IgD-negative memory B cell (primary cell): ENCODE measurements around the gene HAP1. TPM values are rescaled to one million over a fixed set of nuclear protein-coding genes. Genes with fewer than 3 reads are reported as not detected.
A peak's percentile ranks its signal among the peaks of the same experiment; 100 is the strongest.

Source experiments
- H3K27ac Mint-ChIP-seq, 3 donors: one replicate each; pipeline ENCODE4 v1.8.0; 2020 to 2022; ENCODE audit warnings: mild to moderate bottlenecking in 3 of 3, mixed read lengths in 3 of 3, moderate library complexity in 1 of 3
- H3K27me3 Mint-ChIP-seq: one replicate; pipeline ENCODE4 v1.8.0; 2021; ENCODE audit warnings: mixed read lengths
- H3K36me3 Mint-ChIP-seq: one replicate; pipeline ENCODE4 v1.8.0; 2020; ENCODE audit warnings: mild to moderate bottlenecking, mixed read lengths
- H3K4me1 Mint-ChIP-seq, 3 donors: one replicate each; pipeline ENCODE4 v1.8.0; 2020 to 2022; ENCODE audit warnings: mixed read lengths in 3 of 3, mild to moderate bottlenecking in 1 of 3
- H3K4me3 Mint-ChIP-seq, 4 donors: one replicate each; pipeline ENCODE4 v1.8.0; 2020 to 2022; ENCODE audit warnings: mild to moderate bottlenecking in 4 of 4, mixed read lengths in 4 of 4, moderate library complexity in 3 of 4
- H3K9me3 Mint-ChIP-seq, 3 donors: one replicate each; pipeline ENCODE4 v1.8.0; 2020 to 2021; ENCODE audit warnings: mixed read lengths in 3 of 3, mild to moderate bottlenecking in 1 of 3
- polyA plus RNA-seq: library from polyadenylated mRNA; unstranded; fragments of 300-500 nt; fragmentation: Illumina TruSeq; gene quantifications from one replicate; pipeline ENCODE4 v1.2.3, GENCODE V29; 2021

HAP1 gene
- polyA plus RNA-seq, 1 donor from 2014 or later = not detected

GRCh38 chr17:41739661-41740352 lies 5.4 kb upstream of the HAP1 start:
- Mint-ChIP-seq H3K36me3 (no peaks in the 10 kb centered on the region), H3K4me1 (peaks cover 0 to 7% (median 3%) of the 10 kb centered on the region in 3 donors), H3K4me3 (no peak overlapping the region), H3K9me3 (no peaks in the 10 kb centered on the region), H3K27ac (peak overlapping the region in 1 of 3 donors; percentile 11), H3K27me3 (peaks cover 25% of the 10 kb centered on the region)

GRCh38 chr17:41738801-41739112 lies 4.3 kb upstream of the HAP1 start:
- Mint-ChIP-seq H3K27me3 (peaks cover 28% of the 10 kb centered on the region), H3K4me3 (no peak overlapping the region), H3K27ac (no peak overlapping the region), H3K36me3 (no peaks in the 10 kb centered on the region), H3K4me1 (peaks cover 0 to 8% (median 3%) of the 10 kb centered on the region in 3 donors), H3K9me3 (no peaks in the 10 kb centered on the region)

GRCh38 chr17:41738077-41738800 lies 3.8 kb upstream of the HAP1 start:
- peaks cover 0 to 8% (median 5%) of the 10 kb centered on the region in 3 donors for H3K4me1 Mint-ChIP-seq
- H3K27ac Mint-ChIP-seq = no peak overlapping the region
- peaks cover 1% of the 10 kb centered on the region for H3K36me3 Mint-ChIP-seq
- H3K4me3 Mint-ChIP-seq = no peak overlapping the region
- peaks cover 31% of the 10 kb centered on the region for H3K27me3 Mint-ChIP-seq
- H3K9me3 Mint-ChIP-seq = peaks cover 0 to 2% (median 0%) of the 10 kb centered on the region in 3 donors

GRCh38 chr17:41737680-41738023 lies 3.2 kb upstream of the HAP1 start:
- Mint-ChIP-seq H3K4me3 (no peak overlapping the region), H3K27me3 (peaks cover 31% of the 10 kb centered on the region), H3K4me1 (peaks cover 0 to 8% (median 5%) of the 10 kb centered on the region in 3 donors), H3K9me3 (peaks cover 0 to 2% (median 0%) of the 10 kb centered on the region in 3 donors), H3K27ac (no peak overlapping the region), H3K36me3 (peaks cover 1% of the 10 kb centered on the region)

GRCh38 chr17:41736983-41737679 lies 2.7 kb upstream of the HAP1 start:
- H3K4me1 Mint-ChIP-seq = peaks cover 0 to 9% (median 5%) of the 10 kb centered on the region in 3 donors
- peaks cover 32% of the 10 kb centered on the region for H3K27me3 Mint-ChIP-seq
- no peak overlapping the region for H3K4me3 Mint-ChIP-seq
- H3K27ac Mint-ChIP-seq = no peak overlapping the region
- peaks cover 0 to 2% (median 0%) of the 10 kb centered on the region in 3 donors for H3K9me3 Mint-ChIP-seq
- H3K36me3 Mint-ChIP-seq = peaks cover 1% of the 10 kb centered on the region

GRCh38 chr17:41735744-41736143 lies 1.3 kb upstream of the HAP1 start:
- H3K27ac Mint-ChIP-seq = peak overlapping the region in 1 of 3 donors; percentile 6
- peaks cover 1% of the 10 kb centered on the region for H3K36me3 Mint-ChIP-seq
- no peak overlapping the region for H3K4me3 Mint-ChIP-seq
- peaks cover 37% of the 10 kb centered on the region for H3K27me3 Mint-ChIP-seq
- H3K9me3 Mint-ChIP-seq = peaks cover 0 to 2% (median 0%) of the 10 kb centered on the region in 3 donors
- peaks cover 4 to 12% (median 5%) of the 10 kb centered on the region in 3 donors for H3K4me1 Mint-ChIP-seq

GRCh38 chr17:41734949-41735313 lies 488 bp upstream of the HAP1 start:
- Mint-ChIP-seq H3K4me1 (peaks cover 4 to 12% (median 5%) of the 10 kb centered on the region in 3 donors), H3K36me3 (peaks cover 1% of the 10 kb centered on the region), H3K27ac (no peak overlapping the region), H3K4me3 (peak overlapping the region in 3 of 4 donors; percentile 41 to 82 (median 45)), H3K27me3 (peaks cover 37% of the 10 kb centered on the region), H3K9me3 (peaks cover 0 to 2% (median 0%) of the 10 kb centered on the region in 3 donors)

- H3K9me3 Mint-ChIP-seq = peaks cover 0 to 2% (median 0%) of the 10 kb centered on the region in 3 donors
- H3K27ac Mint-ChIP-seq = no peak overlapping the region
- H3K27me3 Mint-ChIP-seq = peaks cover 37% of the 10 kb centered on the region
- H3K36me3 Mint-ChIP-seq = peaks cover 1% of the 10 kb centered on the region
- peaks cover 4 to 7% (median 5%) of the 10 kb centered on the region in 3 donors for H3K4me1 Mint-ChIP-seq
- H3K4me3 Mint-ChIP-seq = peak overlapping the region; percentile 28 to 88 (median 53)
Measured at GRCh38 chr17:41733348-41734138, 900 bp downstream of the HAP1 start.

GRCh38 chr17:41731836-41732235 lies 2.6 kb downstream of the HAP1 start:
- Mint-ChIP-seq H3K4me1 (peaks cover 4 to 10% (median 8%) of the 10 kb centered on the region in 3 donors), H3K36me3 (peaks cover 1% of the 10 kb centered on the region), H3K9me3 (peaks cover 0 to 2% (median 0%) of the 10 kb centered on the region in 3 donors), H3K27ac (no peak overlapping the region), H3K27me3 (peaks cover 26% of the 10 kb centered on the region), H3K4me3 (no peak overlapping the region)

GRCh38 chr17:41730479-41730878 lies 4.0 kb downstream of the HAP1 start:
- Mint-ChIP-seq H3K4me1 (peaks cover 4 to 10% (median 8%) of the 10 kb centered on the region in 3 donors), H3K9me3 (peaks cover 0 to 2% (median 0%) of the 10 kb centered on the region in 3 donors), H3K27me3 (peaks cover 18% of the 10 kb centered on the region)

GRCh38 chr17:41728056-41728455 lies 6.4 kb downstream of the HAP1 start:
- no peaks in the 10 kb centered on the region for H3K9me3 Mint-ChIP-seq
- no peak overlapping the region for H3K27ac Mint-ChIP-seq
- peaks cover 8% of the 10 kb centered on the region for H3K27me3 Mint-ChIP-seq
- no peaks in the 10 kb centered on the region for H3K36me3 Mint-ChIP-seq
- H3K4me1 Mint-ChIP-seq = peaks cover 3 to 9% (median 4%) of the 10 kb centered on the region in 3 donors
- peak overlapping the region in 1 of 4 donors; percentile 69 for H3K4me3 Mint-ChIP-seq

More at GRCh38 chr17:41730479-41730878, 4.0 kb downstream of the HAP1 start:
- Mint-ChIP-seq H3K27ac (no peak overlapping the region), H3K4me3 (no peak overlapping the region), H3K36me3 (peaks cover 1% of the 10 kb centered on the region)

GRCh38 chr17:41725134-41725533 lies 9.3 kb downstream of the HAP1 start:
- Mint-ChIP-seq H3K36me3 (no peaks in the 10 kb centered on the region), H3K4me1 (peaks cover 0 to 5% (median 3%) of the 10 kb centered on the region in 3 donors), H3K4me3 (no peak overlapping the region), H3K27ac (no peak overlapping the region), H3K9me3 (no peaks in the 10 kb centered on the region), H3K27me3 (peaks cover 7% of the 10 kb centered on the region)

GRCh38 chr17:41724476-41725050 lies 9.9 kb downstream of the HAP1 start:
- Mint-ChIP-seq H3K4me3 (no peak overlapping the region), H3K27ac (no peak overlapping the region)

GRCh38 chr17:41723801-41724475 lies 10.5 kb downstream of the HAP1 start:
- Mint-ChIP-seq H3K27ac (no peak overlapping the region), H3K9me3 (no peaks in the 10 kb centered on the region), H3K4me1 (peaks cover 0 to 5% (median 3%) of the 10 kb centered on the region in 3 donors), H3K27me3 (peaks cover 7% of the 10 kb centered on the region), H3K4me3 (no peak overlapping the region), H3K36me3 (no peaks in the 10 kb centered on the region)

More at GRCh38 chr17:41724476-41725050, 9.9 kb downstream of the HAP1 start:
- no peaks in the 10 kb centered on the region for H3K36me3 Mint-ChIP-seq
- H3K27me3 Mint-ChIP-seq = peaks cover 7% of the 10 kb centered on the region
- peaks cover 0 to 5% (median 3%) of the 10 kb centered on the region in 3 donors for H3K4me1 Mint-ChIP-seq
- H3K9me3 Mint-ChIP-seq = no peaks in the 10 kb centered on the region
